CD4-positive, alpha-beta T cell treated with Interleukin-1 beta for 1 hour (primary cell): ENCODE results near the gene CAPN10.

Source experiments
- DNase-seq, 2 donors: peaks; one replicate each; pipeline ENCODE4 v3.0.0-alpha.2; 2020 to 2022

CAPN10 gene

GRCh38 chr2:240590681-240591111 lies 4.2 kb downstream of the CAPN10 start:
- DNase-seq: no peak

- no peak for DNase-seq
Measured at GRCh38 chr2:240591226-240591625, 4.7 kb downstream of the CAPN10 start.

DNA sequence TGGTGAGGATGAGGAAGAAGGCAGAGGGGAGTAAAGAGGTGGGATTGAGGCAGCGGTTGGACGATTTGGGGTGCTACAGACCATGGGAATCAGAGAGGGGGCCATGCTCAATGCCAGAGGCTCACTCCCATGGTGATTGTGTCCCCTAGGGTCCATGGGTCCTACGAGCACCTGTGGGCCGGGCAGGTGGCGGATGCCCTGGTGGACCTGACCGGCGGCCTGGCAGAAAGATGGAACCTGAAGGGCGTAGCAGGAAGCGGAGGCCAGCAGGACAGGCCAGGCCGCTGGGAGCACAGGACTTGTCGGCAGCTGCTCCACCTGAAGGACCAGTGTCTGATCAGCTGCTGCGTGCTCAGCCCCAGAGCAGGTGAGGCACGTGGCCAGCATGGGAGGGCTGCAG lies 5.2 kb downstream of the CAPN10 start:
- no peak for DNase-seq

DNA sequence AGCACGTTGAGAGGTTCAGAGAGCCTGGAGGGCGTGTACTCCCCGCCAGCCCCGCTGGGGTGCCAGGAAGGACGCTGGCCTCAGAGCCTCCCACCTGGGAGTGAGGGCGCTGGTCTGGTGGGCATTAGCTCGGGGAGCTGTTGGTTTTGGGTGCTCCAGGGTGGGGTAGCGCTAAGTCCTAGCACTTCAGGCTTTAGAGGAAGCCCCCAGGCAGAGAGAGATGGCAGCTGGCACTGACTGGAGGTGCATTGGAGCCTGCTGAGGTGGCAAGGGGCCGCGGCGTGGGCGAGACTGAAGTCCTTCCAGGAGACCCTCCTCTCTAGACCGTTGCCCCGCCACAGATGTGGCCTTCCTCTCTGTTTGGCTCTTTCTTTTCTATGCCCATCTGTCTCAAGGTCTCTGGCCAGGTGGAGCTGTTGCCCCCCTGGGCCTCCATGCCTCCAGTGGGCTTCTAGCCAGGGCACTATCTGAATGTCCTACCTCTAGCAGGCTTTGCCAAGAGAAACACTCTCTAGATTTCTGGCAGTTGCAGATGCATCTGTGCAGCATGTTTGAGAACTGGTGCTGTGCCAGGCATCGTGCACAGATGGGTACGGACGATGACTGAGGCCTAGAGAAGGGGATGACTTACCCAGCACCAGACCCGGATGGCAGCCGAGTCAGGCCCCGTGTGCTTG lies 6.6 kb downstream of the CAPN10 start:
- no peak for DNase-seq

GRCh38 chr2:240593703-240594451 lies 7.3 kb downstream of the CAPN10 start:
- no peak for DNase-seq

DNA sequence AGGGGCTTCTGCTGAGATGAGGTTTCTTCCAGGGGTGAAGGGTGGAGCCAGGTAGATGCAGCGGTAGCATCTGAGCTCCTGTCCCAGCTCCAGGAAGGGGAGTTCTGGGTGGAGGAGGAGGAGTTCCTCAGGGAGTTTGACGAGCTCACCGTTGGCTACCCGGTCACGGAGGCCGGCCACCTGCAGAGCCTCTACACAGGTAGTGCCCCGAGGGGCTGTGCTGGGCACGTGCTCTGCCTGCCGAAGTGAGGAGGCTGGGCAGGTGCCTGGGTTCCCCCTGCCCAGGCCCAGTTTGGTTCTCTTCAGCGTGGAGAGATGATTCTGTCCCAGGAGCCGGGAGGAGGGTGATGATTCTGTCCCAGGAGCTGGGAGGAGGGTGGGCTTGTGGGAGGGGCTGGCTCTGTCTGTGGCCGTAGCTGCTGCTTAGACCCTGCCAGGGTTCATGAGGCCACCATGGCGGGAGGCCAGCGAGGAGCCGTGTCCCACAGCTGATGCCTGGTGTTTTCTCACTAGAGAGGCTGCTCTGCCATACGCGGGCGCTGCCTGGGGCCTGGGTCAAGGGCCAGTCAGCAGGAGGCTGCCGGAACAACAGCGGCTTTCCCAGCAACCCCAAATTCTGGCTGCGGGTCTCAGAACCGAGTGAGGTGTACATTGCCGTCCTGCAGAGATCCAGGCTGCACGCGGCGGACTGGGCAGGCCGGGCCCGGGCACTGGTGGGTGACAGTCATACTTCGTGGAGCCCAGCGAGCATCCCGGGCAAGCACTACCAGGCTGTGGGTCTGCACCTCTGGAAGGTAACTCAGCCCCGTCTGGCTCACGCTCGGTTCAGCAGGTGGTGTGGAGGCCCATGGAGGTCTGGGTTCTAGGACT lies 8.2 kb downstream of the CAPN10 start:
- no peak for DNase-seq

DNA sequence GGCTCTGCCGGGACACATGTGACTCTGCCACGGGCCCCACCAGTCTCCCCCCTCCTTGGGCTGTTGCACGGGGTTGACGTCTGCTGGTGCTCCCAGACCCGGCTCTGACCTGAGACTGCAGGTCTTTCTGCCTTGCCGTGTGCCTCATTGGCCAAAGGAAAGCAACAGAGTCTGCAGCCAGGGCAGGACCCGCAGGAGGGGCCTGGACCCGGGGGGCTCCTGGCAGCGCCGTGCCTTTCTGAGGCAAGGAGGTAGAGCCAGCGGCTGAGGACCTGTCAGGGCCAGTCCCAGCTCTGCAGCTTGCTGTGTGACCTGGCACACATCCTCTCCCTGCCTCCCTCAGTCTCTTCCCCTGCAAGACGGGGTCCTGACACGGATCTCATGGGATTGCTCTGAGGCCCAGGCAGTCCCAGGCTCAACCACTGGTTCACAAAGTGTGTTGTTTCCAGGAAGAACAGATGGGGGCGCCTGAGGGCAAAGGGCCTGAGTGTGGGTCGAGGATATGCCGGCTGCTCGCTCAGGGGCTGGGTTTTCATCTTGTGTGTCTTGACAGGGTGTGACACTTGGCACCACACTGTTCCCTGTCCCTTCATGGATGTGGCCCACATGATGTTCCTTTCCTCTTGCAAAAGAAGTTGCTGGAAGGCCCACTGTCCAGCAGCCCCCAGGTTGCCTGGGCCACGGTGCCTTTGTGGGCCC lies 9.0 kb downstream of the CAPN10 start:
- DNase-seq: peak; percentile 34 to 35

GRCh38 chr2:240596080-240596460 lies 9.5 kb downstream of the CAPN10 start:
- no peak for DNase-seq

GRCh38 chr2:240596491-240596931 lies 10.0 kb downstream of the CAPN10 start:
- no peak for DNase-seq

GRCh38 chr2:240597054-240597418 lies 10.5 kb downstream of the CAPN10 start:
- no peak for DNase-seq

DNA sequence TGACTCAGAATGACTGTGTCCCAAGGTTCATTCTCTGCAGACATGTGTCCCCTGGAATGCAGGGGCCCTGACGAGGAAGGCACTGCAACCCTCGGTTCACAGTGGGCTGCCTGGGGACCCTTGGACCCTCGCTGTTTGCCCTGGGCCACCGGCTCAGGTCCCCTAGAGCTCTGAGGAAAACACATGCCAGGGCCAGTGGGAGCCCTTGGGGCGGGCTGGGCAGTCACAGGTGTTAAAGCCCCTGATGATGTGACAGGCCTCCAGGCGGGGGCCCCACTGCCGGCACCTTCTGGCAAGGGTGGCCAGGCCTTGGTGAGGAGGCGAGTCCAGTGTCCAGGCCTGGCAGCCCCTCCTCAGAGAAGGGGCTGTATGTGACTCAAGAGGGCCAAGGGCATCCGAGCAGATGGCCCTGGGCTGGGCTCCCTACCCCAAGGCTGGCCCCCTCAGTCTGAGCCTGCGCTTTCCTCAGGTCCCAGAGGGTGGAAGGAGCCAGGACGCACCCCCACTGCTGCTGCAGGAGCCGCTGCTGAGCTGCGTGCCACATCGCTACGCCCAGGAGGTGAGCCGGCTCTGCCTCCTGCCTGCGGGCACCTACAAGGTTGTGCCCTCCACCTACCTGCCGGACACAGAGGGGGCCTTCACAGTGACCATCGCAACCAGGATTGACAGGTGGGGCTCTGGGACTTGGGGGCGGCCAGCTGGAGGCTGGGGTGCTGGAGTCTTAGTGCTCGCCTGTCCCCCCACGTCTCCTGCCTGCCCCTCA lies 11.1 kb downstream of the CAPN10 start:
- no peak for DNase-seq

DNA sequence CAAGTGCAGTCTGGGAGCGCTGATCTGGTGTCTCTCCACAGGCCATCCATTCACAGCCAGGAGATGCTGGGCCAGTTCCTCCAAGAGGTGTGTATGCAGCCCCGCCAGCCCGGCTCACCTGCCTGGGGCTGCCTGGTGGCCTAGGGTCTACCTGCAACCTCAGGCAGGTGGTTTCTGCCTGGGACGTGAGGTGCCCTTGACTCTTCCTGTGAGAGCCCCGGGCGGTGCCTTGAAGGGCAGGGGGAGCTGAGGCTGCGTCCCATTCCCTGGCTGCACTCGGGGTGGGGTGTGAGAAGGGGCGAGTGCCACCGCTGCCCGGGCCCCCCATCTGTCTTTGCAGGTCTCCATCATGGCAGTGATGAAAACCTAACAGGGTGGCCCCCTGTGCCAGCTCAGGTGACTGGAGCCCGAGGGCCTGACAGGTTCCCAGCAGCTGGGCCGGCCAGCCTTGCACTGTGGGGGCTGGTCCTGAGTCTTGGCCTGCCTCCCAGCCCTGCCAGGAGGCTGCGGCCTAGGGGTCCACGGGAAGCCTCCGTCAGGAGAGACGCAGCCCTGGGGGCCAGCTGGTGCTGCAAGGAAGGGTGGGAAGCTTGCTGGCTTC lies 11.9 kb downstream of the CAPN10 start:
- no peak for DNase-seq

DNA sequence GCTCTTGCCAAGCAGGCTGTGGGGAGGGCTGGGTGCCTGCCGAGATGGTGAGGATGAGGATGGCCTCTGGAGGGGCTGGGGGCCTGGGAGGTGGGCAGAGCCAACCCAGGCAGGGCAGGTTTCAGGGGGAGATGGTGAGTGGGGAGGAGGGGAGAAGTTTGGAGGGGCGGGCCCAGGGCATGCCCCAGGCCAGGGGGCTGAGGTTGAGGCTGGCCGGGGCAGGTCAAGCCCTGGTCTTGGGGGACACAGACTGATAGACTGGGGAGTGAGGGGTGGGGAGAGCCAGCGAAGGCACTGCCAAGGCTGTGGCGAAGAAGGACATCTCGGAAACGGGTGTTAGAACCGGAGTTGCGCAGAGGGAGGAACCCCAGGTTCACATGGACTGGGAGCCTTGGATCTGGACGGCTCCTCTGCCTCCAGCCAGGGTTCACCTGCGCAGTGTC lies 12.6 kb downstream of the CAPN10 start:
- no peak for DNase-seq

DNA sequence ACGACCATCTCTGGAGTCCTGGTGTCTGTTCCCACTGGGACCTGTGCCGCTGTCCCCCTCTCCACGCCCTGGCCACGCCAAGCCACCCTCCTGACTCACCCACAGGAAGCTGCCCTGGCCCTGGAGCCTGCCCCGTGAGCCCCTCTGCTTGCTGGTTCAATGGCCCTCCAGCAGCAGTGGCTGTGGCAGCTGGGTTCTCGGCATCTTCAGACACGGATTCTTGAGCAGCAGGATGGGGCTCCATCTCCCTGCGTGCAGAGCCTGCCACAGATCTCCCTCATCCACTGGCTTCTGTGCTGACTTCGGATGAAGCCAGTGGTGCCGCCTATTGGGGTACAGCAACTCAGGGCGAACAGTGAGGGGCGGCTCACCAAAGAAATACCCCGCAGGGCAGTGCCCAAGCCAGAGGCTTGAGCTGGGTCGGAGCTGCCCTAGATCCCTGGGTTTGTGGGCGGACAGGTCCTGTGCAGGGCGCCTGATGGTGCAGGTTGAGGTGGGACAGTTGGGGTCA lies 14.0 kb downstream of the CAPN10 start:
- DNase-seq: no peak

DNA sequence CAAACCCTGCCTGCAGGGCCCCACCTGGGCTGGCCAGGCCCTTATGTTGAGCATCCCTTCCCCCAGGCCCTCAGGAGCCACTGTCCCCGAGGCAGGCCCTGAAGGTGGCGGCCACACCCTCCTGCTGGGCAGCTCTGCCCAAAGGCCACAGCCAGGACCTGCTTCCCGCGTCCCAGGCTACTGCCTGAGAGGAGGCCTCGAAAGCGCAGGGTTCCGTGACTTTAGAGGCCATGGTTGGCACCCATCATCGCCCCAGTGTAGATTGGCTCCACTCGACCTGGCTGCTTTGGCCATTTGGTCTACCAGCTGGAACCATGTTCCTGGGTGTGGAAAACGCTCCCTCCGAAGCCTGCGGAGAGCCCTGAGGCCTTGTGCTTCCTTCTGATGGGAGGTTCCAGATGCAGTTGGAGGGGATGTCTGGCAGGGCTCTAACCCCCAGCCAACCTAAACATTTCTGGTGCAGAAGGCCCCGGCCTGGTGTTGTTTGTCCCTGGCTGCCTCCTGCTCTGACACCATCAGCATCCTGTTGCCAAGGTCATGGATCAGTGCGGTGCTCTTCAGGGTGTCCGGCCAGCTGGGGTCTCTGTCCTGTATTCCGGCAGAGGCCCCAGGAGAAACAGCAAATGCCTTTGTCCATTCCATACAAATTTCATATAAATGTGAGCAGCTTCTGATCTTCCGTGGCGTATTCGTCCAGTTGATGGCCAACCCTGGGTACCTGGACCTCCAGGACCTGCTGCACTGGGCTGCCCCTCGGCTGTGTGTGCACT lies 14.7 kb downstream of the CAPN10 start:
- DNase-seq: no peak

DNA sequence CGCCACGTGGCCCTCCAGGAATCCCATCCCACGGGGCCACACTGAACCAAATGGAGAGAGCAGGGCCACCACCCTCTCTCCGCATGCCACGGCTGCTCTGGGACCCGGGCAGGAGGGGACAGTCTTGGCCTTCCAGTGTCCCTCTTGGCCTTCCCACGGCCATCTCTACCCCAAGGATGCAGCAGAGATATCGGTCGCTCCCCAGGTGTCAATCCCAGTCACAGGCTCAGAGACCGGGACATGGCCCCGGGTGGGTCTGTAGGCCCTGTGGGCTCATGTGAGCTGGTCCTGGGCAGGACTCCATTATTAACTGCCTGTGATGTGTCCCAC lies 15.3 kb downstream of the CAPN10 start:
- DNase-seq: no peak

GRCh38 chr2:240602266-240603050 lies 15.9 kb downstream of the CAPN10 start:
- DNase-seq: no peak

GRCh38 chr2:240603081-240603835 lies 16.7 kb downstream of the CAPN10 start:
- no peak for DNase-seq

- DNase-seq: no peak
Measured at GRCh38 chr2:240603846-240604245, 17.3 kb downstream of the CAPN10 start.
